GM12878 (cell line): ENCODE data around the gene RCVRN. TPM values are rescaled to one million over a fixed set of nuclear protein-coding genes. Genes with fewer than 3 reads are reported as not detected.

Experiments used
- ATAC-seq: fragments of 200-7000 bp; cut with Tn5 transposase; 3 replicates; pipeline ENCODE4 v1.9.1; 2020; ENCODE audit warnings: mild to moderate bottlenecking, moderate library complexity
- BruUV-seq: library from RNA; stranded (reverse); fragments of 400-500 nt; replicated peaks from 2 replicates; lab custom pipeline; 2021; lab: Mats Ljungman, UMichigan
- CTCF ChIA-PET: fragments of 300-600 bp; sonication (Branson Sonifier 250); formaldehyde crosslinking; extraction: SDS; loops from one replicate; lab custom pipeline; 2021; ENCODE audit warnings: inconsistent platforms; lab: Yijun Ruan, JAX
- POLR2A ChIA-PET: fragments of 350-600 bp; formaldehyde crosslinking; extraction: SDS; loops from one replicate; lab custom pipeline; 2021; ENCODE audit warnings: inconsistent platforms; lab: Charles Lee
- RAD21 ChIA-PET: fragments of 300-600 bp; sonication (Branson Sonifier 250); formaldehyde crosslinking; loops from one replicate; lab custom pipeline; 2023; ENCODE audit warnings: antibody characterized with exemption; ENCODE audit not compliant: unreplicated experiment; lab: Charles Lee
- SMC1A ChIA-PET: fragments of 300-600 bp; sonication (Branson Sonifier 250); formaldehyde crosslinking; loops from one replicate; lab custom pipeline; 2023; ENCODE audit not compliant: unreplicated experiment, uncharacterized antibody; lab: Charles Lee
- DNase-seq: peaks from one replicate; pipeline ENCODE4 v3.0.0-alpha.2; 2011; ENCODE audit warnings: low read depth, low spot score
- FAIRE-seq: peaks from 3 replicates; lab custom pipeline; 2011; peaks lifted over from hg19 to GRCh38; lab: Jason Lieb, UNC
- H2AFZ ChIP-seq: 2 replicates; pipeline ENCODE4 v1.6.0; 2011; ENCODE audit warnings: low read depth, low read length, control low read depth; ENCODE audit not compliant: control insufficient read depth
- H3K27ac ChIP-seq: 2 replicates; pipeline ENCODE4 v1.5.1; 2011; ENCODE audit warnings: control low read depth; ENCODE audit not compliant: control insufficient read depth, insufficient read depth
- H3K27me3 ChIP-seq, 2 experiments: replicated peaks in 1 of 2; 2 replicates each; pipeline versions ENCODE4 v1.6.0 to v1.6.1; 2011; ENCODE audit warnings: low read length in 1 of 2; ENCODE audit not compliant: control insufficient read depth in 2 of 2, insufficient read depth in 2 of 2
- H3K36me3 ChIP-seq, 2 experiments: 2 replicates each; pipeline ENCODE4 v1.5.1; 2011; ENCODE audit warnings: low read length in 1 of 2; ENCODE audit not compliant: control insufficient read depth in 2 of 2, insufficient read depth in 2 of 2
- H3K4me1 ChIP-seq: 2 replicates; pipeline ENCODE4 v1.6.1; 2011; ENCODE audit warnings: mild to moderate bottlenecking, low read length, moderate library complexity, mixed read lengths; ENCODE audit not compliant: control insufficient read depth, insufficient read depth
- H3K4me2 ChIP-seq: 2 replicates; pipeline ENCODE4 v1.6.0; 2011; ENCODE audit warnings: control low read depth; ENCODE audit not compliant: control insufficient read depth, insufficient read depth
- H3K4me3 ChIP-seq: fragments of 200-600 bp; sonication (generic); 2 replicates; pipeline ENCODE4 v1.5.1; 2016
- H3K79me2 ChIP-seq: 2 replicates; pipeline ENCODE4 v1.6.0; 2011; ENCODE audit warnings: low read length; ENCODE audit not compliant: control insufficient read depth, insufficient read depth
- H3K9ac ChIP-seq: 2 replicates; pipeline ENCODE4 v1.8.0; 2011; ENCODE audit warnings: low read length, control low read depth, mixed read lengths; ENCODE audit not compliant: control insufficient read depth, insufficient read depth
- H3K9me3 ChIP-seq: replicated peaks from 3 replicates; pipeline ENCODE4 v1.5.1; 2011; ENCODE audit warnings: mild to moderate bottlenecking, low read length; ENCODE audit not compliant: control insufficient read depth, insufficient read depth
- H4K20me1 ChIP-seq: 2 replicates; pipeline ENCODE4 v1.6.0; 2011; ENCODE audit not compliant: control insufficient read depth, insufficient read depth
- BCLAF1 ChIP-seq: fragments of 450-650 bp; IDR thresholded peaks from 2 replicates; pipeline ENCODE4 v1.6.1; 2017; ENCODE audit warnings: antibody characterized with exemption, mild to moderate bottlenecking, moderate library complexity
- DPF2 ChIP-seq: fragments of 450-650 bp; IDR thresholded peaks from 2 replicates; pipeline ENCODE4 v1.6.1; 2017; ENCODE audit warnings: mild to moderate bottlenecking
- ESRRA ChIP-seq: IDR thresholded peaks from 2 replicates; pipeline ENCODE4 v1.6.1; 2012; ENCODE audit warnings: mild to moderate bottlenecking, low read length, improper control_type of control experiment
- FOXK2 ChIP-seq: fragments of 450-650 bp; IDR thresholded peaks from 2 replicates; pipeline ENCODE4 v1.6.1; 2017; ENCODE audit warnings: mild to moderate bottlenecking, moderate library complexity
- MEF2A ChIP-seq: IDR thresholded peaks from 2 replicates; pipeline ENCODE4 v1.6.1; 2011; ENCODE audit warnings: low read depth, mild to moderate bottlenecking, low read length, moderate library complexity; ENCODE audit not compliant: insufficient read depth
- NFXL1 ChIP-seq: fragments of 450-650 bp; IDR thresholded peaks from 2 replicates; pipeline ENCODE4 v1.6.1; 2017; ENCODE audit warnings: antibody characterized with exemption, mild to moderate bottlenecking, borderline replicate concordance
- SKIL ChIP-seq: fragments of 450-650 bp; IDR thresholded peaks from 2 replicates; pipeline ENCODE4 v1.6.1; 2017; ENCODE audit warnings: mild to moderate bottlenecking, low read depth, inconsistent platforms; ENCODE audit not compliant: poor library complexity, severe bottlenecking
- ZBTB40 ChIP-seq: fragments of 450-650 bp; IDR thresholded peaks from 2 replicates; pipeline ENCODE4 v1.6.1; 2016; ENCODE audit warnings: mild to moderate bottlenecking, moderate library complexity, borderline replicate concordance
- ZNF592 ChIP-seq: fragments of 450-650 bp; IDR thresholded peaks from 2 replicates; pipeline ENCODE4 v1.6.1; 2017; ENCODE audit warnings: mild to moderate bottlenecking, moderate library complexity
- WGBS: methylation state at CpG from one replicate; pipeline ENCODE4 v1.1.6; 2016; ENCODE audit warnings: low lambda C conversion rate; ENCODE audit not compliant: insufficient replicate concordance, insufficient coverage; ENCODE audit errors: missing lambda C conversion rate; 5-methylcytosine and 5-hydroxymethylcytosine counted together
- in situ Hi-C: fragments of 300-500 bp; cut with MboI; formaldehyde crosslinking; loops from 9 replicates; pipeline ENCODE4 v1.14.3; 2018; ENCODE audit warnings: mixed read lengths
- intact Hi-C: fragments of 100-400 bp; cut with micrococcal nuclease; formaldehyde crosslinking; loops from one replicate; pipeline ENCODE4 v1.14.2; 2022; ENCODE audit not compliant: unreplicated experiment
- polyA plus RNA-seq, 11 experiments: library from polyadenylated mRNA; depleted of rRNA in 4 of 11; unstranded in 6 of 11; stranded (reverse) in 5 of 11; fragments of >200 nt; fragmentation: Nextera tagmentation in 4 of 11; fragmentation: Illumina TruSeq in 1 of 11; extraction: Ambion mirVana in 4 of 11; extraction: Trizol in 1 of 11; gene quantifications; 1 replicate in 1 of 11; 2 replicates in 10 of 11; pipeline versions ENCODE4 v1.2.1 to v1.2.3, GENCODE V29; 2011 to 2016; ENCODE audit warnings: inconsistent platforms in 2 of 11, missing spikeins in 2 of 11, low read depth in 1 of 11
- total RNA-seq, 4 experiments: library from RNA; depleted of rRNA in 3 of 4; stranded (reverse); fragments of >200 nt in 3 of 4; fragmentation: Illumina TruSeq in 1 of 4; extraction: Trizol in 1 of 4; gene quantifications; 2 replicates each; pipeline versions ENCODE4 v1.2.1 to v1.2.3, GENCODE V29; 2013 to 2021

The RCVRN gene
- total and polyA plus RNA-seq, 10 of the 15 experiments (the other 5 are each of a cell fraction or from before 2014, with no cell fraction given), result 0.07 to 0.23 (median 0.14) TPM; not detected in 6

- TF ChIP-seq BCLAF1, result no peak
- no peak for TF ChIP-seq ZNF592
- no peak for TF ChIP-seq MEF2A
- no peak for TF ChIP-seq DPF2
- TF ChIP-seq NFXL1, result no peak
Observed at GRCh38 chr17:9907131-9907530, 2.1 kb upstream of the RCVRN start (continued).

GRCh38 chr17:9906616-9907015 lies 1.5 kb upstream of the RCVRN start:
- Histone ChIP-seq H3K4me1 (no peaks in the 10 kb centered on the region), H3K4me3 (no peak overlapping the region), H3K36me3 (no peaks in the 10 kb centered on the region), H3K27me3 (peaks cover 0 to 2% of the 10 kb centered on the region in 2 experiments; a peak in 2 of 4 replicates), H4K20me1 (no peaks in the 10 kb centered on the region), H3K4me2 (no peak overlapping the region), H3K9ac (no peak overlapping the region), H3K27ac (no peak overlapping the region), H3K79me2 (no peaks in the 10 kb centered on the region), H3K9me3 (no peaks in the 10 kb centered on the region), H2AFZ (no peak overlapping the region)
- ATAC-seq, result no peak
- SMC1A ChIA-PET, result no interaction called here
- RAD21 ChIA-PET, result no interaction called here
- intact Hi-C loops (no loop called here), in situ Hi-C loops (no loop called here)
- BruUV-seq, result no TSS peak
- POLR2A ChIA-PET, result no interaction called here
- FAIRE-seq, result no peak
- DNase-seq, result no peak
- CTCF ChIA-PET, result interaction anchor here (1.1 kb wide), 1 partner anchor 18 kb away, joined by 3 read pairs; no protein-coding TSS in a partner anchor
- 59% methylated on average over 14 of the region's 14 CpGs for WGBS
- TF ChIP-seq SKIL, result no peak
- no peak for TF ChIP-seq FOXK2
- no peak for TF ChIP-seq ZBTB40
- TF ChIP-seq ESRRA, result no peak
